GM19455 (cell line): ENCODE measurements around the gene FOXD2.
"Not testable (repeated sequence)": the region's sequence is repeated elsewhere in the genome, so short reads cannot be mapped to it uniquely, and the experiment has no call there.

ENCODE experiments used
- ATAC-seq: cut with Tn5 transposase; IDR thresholded peaks from one replicate; pipeline ENCODE4 v1.9.1; 2021; ENCODE audit not compliant: unreplicated experiment

The FOXD2 gene

DNA sequence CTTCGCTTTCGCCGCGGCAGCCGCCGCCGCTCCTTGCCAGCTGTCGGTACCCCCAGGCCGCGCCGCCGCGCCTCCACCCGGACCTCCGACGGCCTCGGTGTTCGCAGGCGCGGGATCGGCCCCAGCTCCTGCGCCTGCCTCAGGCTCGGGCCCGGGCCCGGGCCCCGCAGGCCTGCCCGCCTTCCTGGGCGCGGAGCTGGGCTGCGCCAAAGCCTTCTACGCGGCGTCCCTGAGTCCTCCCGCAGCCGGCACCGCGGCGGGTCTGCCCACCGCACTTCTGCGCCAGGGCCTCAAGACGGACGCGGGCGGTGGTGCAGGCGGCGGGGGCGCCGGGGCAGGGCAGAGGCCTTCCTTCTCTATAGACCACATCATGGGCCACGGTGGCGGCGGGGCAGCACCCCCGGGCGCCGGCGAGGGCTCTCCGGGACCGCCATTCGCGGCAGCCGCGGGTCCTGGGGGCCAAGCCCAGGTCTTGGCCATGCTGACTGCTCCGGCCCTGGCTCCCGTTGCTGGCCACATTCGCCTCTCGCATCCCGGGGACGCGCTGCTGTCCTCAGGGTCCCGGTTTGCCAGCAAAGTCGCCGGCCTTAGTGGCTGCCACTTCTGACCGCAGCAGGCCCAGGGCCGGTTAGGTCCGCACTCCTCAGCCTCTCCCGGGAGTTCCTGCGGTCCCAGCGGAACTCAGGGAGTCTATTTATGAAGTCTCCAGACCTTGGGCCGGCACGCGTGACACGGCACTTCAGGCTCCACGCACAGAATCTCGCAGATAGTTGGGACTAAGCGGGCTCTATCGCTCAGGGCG is 1.4 kb downstream of the FOXD2 start:
- ATAC-seq, result no peak

- no peak for ATAC-seq
These were observed 2.2 kb downstream of the FOXD2 start for GRCh38 chr1:47439819-47440598.

DNA sequence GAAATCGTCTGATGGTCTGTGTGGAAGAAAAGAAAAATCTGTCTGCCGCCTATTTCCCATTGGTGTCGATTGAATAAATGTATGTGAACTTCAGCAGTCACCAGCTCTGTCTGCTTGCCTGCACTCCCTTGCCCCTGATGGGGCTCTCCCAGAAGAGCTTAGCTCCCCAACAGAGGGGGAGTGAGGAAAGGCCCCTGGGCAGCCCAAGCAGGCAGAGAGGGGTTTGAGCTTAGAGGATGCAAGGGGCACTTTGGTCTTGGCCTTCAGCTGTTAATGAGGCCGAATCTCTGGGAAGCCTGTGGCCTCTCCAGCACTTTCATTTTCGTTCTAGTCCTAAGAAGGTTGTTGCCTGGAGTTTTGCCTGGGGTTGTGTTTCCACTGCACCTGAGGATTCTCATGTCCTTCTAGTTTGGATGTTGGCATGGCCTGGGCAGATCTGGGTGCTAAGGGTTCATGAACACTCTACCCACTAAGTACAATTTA is 2.8 kb downstream of the FOXD2 start:
- ATAC-seq, result no peak

GRCh38 chr1:47441450-47442106 is 3.7 kb downstream of the FOXD2 start:
- ATAC-seq, result no peak

DNA sequence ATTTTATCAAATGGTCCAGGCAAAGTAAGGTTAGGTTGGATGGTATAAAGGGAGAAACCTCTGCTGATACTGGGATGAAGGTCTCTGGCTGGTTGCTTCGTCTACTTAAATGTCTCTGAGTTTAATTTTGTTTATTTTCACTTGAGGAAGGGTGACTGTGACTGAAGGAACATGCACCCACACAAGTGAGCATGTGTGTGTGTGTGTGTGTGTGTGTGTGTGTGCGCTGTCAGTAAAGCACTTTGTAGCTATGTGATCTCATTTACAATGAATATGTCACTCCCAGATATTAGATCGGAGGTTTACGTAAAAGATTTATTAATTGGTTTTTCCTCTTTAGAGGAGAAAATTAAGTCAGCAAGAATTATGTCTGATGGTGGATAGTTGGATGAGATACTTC is 4.4 kb downstream of the FOXD2 start:
- ATAC-seq, result no peak

DNA sequence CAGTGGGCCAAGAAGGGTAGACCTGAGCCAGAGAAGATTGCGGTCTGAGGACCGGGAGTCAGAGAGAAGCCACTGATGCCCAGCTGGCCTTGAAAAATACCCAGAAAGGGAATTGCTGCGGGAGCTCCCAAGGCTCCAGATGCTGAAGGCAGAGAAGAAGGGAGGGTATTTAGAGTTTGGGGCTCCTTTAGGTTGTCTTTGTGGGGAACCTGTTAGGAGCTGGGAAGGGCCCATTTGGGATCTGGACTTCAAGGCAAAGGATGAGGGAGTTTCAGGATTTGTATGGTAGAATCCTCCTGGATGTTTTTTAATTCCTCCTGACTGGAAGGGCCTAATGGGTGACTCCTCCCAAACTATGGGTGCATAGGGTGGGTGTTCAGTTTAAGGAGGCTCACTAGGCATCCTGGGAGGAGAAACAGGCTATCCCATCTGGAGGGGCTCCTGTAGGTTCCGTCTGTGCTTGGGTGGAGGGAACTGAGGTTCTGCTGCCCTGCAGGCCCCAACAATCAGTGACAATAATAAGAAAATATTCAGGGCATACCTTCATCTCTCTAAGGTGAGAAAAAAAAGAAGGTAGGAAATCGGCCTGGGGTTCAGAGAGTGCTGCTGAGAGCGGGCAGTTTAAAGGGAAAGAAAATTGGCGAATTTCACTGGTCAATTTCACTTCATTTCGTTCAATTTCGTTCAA is 5.1 kb downstream of the FOXD2 start:
- no peak for ATAC-seq

DNA sequence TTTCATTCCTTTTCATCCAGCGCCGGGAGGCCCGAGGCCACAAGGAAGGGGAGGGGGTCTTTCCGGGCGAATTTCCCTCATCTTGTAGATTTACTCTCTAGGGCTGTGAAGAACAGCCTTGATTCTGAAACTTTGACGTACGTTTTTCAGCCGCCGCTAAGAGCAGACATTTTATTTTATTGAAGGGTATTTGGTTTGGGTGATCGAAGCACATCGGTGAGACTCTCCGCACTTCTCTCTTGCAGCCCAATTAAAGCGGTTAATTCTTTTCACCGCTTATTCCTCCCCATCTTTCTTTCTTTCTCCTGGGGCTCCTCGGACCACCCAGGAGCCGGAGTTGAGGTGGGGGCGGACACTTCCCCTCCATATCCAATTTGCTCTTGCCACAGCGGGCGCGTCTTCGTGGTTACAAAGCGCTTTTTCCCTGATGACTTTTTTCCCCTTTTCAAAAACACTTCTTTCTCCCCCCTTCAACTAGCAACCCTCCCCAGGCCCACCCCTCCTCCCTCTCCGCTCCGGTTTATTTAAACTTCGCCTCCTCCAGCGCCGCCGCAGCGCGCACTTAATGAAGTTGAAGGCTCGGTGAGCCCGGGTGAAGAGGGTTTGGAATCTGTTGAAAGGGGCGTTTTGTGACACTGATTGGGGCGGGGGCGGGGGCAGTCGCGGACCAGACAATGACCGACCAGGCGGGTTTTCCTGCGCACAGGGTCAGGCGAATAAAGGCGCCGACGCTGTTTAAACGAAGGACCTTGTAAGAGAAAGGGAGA is 5.9 kb downstream of the FOXD2 start:
- ATAC-seq, result no peak

GRCh38 chr1:47444297-47444561 is 6.4 kb downstream of the FOXD2 start:
- ATAC-seq, result no peak

DNA sequence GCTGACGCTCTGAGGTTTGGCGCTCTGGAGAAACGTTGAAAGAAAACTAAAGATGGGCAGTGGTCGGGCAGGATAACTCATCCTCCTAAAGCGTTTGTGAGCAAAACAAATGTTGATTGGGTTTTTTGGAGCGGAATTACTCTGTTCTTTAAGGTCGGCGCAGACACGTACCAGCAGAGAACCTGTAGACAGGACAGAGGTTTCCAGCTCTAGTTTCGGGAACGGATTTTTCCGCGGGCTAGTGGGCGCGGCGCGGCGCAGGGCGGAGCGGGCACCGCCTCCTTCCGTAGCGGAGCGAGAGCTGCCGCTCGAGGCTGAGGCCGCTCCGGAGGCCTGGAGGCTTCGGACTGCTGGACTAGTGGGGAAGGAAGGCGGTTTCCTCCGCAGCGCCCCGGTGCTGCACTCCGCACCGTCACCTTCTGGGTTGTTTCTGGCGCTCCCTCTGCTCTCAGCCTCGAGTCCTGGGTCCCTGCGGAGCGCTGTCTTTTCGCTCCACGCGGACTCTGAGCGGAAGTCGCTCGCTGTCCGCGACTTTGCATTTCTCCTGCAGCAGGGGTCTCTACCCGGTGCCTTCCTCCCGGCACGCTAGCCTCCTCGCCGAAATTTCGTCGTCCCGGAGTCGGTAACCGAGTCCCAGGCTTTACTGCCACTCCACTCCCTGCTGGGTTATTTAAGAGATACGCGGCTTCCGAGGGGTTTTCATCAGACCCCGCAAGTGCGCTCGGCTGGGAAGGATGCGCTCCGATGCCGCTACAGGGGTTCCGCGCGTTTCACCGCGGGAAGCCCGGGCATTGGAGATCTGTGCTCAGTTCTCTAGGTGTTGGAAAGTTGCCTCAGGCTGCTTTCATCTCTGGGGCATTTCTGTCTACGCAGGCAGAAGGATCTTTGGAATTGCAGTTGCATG is 7.0 kb downstream of the FOXD2 start:
- ATAC-seq, result no peak

DNA sequence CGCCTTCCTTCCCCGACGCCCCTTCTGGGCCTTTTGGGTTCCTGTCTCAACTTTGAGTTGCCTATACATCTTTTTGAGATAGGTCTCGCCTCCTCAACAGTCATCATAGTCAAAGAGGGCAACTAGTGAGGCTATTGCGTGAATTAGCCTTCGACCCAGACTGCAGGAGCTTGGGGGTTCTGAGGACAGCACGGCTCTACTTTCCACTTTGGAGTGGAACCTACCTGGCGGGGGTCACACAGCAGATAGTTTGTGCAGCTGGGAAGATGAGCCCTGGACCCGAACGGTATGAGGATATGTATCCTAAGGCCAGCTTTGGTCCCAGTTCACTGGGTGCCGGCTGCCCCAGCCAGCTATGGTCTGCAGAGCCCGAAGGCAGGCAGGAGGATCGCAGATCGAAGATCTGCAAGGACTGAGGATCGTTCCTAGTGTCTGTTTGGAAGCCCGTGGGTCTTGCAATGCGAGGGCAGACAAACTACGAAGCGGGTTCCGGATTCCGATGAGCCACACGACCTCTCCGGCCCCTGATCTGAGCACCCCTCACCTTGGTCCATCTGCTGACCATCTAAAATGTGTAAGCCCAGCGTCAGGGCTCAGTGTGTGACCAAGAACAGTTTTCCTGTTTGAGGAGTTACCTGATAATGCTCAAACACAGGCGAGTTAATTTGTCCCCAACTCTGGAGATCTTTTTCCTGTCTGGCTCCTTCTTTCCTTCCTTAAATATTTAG is 8.1 kb downstream of the FOXD2 start:
- no peak for ATAC-seq

- no peak for ATAC-seq
These were observed 10.8 kb downstream of the FOXD2 start for GRCh38 chr1:47448462-47449222.

- no peak for ATAC-seq
These were observed 12.1 kb downstream of the FOXD2 start for GRCh38 chr1:47449822-47450552.

GRCh38 chr1:47450606-47451005 is 12.8 kb downstream of the FOXD2 start:
- no peak for ATAC-seq

GRCh38 chr1:47452426-47452825 is 14.6 kb downstream of the FOXD2 start:
- no peak for ATAC-seq

- ATAC-seq, result not testable (repeated sequence)
These were observed 16.1 kb downstream of the FOXD2 start for GRCh38 chr1:47453910-47454309.

DNA sequence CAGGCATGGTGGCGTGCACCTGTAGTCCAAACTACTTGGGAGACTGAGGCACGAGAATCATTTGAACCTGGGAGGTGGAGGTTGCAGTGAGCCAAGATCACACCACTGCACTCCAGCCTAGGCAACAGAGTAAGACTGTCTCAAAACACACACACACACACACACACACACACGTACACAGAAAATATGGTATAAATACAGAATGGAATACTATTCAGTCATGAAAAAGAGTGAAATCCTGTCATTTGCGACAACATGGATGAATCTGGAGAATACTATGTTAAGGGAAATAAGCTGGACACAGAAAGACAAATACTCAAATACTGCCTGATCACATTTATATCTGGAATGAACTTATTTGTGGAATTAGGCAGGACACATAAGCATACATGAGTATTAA is 18.4 kb downstream of the FOXD2 start:
- no peak for ATAC-seq

GRCh38 chr1:47457547-47457946 is 19.7 kb downstream of the FOXD2 start:
- ATAC-seq, result not testable (repeated sequence)
